Measurements from ENCODE around the gene TIGD2. TPM values are rescaled to one million over a fixed set of nuclear protein-coding genes. Genes with fewer than 3 reads are reported as not detected.
"Not testable (repeated sequence)": the region's sequence is repeated elsewhere in the genome, so short reads cannot be mapped to it uniquely, and the experiment has no call there.

TIGD2 gene
- total RNA-seq, 2 donors from 2014 or later: 3.6 to 5.7 TPM

DNA sequence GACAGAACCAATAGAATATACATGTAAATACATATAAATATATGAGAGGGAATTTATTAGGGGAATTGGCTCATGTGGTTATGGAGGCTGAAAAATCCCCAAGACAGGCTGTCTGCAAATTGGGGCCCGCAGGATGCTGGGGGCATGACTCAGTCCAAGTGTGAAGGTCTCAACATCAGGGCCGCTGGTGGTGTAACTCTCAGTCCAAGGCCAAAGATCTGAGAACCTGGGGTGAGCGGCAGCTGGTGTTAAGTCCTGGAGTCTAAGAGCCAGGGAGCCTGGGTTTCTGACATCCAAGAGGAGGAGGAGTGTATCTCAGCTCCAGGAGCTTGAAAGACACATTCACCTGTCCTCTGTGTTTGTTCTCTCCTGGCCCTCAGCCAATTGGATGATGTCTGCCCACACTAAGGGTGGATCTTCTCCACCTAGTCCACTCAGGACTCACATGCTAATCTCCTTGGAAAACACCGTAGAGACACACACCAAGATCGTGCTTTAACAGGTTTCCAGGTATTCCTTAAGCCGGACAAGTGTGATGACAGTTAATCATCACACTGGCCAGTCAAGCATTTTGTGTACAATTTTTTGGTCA lies 28.9 kb downstream of the TIGD2 start:
- Histone ChIP-seq H3K4me3 (no peak overlapping the region), H3K4me1 (no peaks in the 10 kb centered on the region), H3K36me3 (no peaks in the 10 kb centered on the region), H3K9ac (ENCODE audit: low read depth in 2 of 2, low read length in 2 of 2) (no peak overlapping the region), H3K27ac (no peak overlapping the region), H3K9me3 (no peaks in the 10 kb centered on the region), H3K27me3 (no peaks in the 10 kb centered on the region)
- TF ChIP-seq, protein P1, sequence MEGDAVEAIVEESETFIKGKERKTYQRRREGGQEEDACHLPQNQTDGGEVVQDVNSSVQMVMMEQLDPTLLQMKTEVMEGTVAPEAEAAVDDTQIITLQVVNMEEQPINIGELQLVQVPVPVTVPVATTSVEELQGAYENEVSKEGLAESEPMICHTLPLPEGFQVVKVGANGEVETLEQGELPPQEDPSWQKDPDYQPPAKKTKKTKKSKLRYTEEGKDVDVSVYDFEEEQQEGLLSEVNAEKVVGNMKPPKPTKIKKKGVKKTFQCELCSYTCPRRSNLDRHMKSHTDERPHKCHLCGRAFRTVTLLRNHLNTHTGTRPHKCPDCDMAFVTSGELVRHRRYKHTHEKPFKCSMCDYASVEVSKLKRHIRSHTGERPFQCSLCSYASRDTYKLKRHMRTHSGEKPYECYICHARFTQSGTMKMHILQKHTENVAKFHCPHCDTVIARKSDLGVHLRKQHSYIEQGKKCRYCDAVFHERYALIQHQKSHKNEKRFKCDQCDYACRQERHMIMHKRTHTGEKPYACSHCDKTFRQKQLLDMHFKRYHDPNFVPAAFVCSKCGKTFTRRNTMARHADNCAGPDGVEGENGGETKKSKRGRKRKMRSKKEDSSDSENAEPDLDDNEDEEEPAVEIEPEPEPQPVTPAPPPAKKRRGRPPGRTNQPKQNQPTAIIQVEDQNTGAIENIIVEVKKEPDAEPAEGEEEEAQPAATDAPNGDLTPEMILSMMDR (IDR thresholded peaks at IDR 0.05): no peak
- intact Hi-C loops (cut with DNase I): no loop called here
- no peak for DNase-seq

DNA sequence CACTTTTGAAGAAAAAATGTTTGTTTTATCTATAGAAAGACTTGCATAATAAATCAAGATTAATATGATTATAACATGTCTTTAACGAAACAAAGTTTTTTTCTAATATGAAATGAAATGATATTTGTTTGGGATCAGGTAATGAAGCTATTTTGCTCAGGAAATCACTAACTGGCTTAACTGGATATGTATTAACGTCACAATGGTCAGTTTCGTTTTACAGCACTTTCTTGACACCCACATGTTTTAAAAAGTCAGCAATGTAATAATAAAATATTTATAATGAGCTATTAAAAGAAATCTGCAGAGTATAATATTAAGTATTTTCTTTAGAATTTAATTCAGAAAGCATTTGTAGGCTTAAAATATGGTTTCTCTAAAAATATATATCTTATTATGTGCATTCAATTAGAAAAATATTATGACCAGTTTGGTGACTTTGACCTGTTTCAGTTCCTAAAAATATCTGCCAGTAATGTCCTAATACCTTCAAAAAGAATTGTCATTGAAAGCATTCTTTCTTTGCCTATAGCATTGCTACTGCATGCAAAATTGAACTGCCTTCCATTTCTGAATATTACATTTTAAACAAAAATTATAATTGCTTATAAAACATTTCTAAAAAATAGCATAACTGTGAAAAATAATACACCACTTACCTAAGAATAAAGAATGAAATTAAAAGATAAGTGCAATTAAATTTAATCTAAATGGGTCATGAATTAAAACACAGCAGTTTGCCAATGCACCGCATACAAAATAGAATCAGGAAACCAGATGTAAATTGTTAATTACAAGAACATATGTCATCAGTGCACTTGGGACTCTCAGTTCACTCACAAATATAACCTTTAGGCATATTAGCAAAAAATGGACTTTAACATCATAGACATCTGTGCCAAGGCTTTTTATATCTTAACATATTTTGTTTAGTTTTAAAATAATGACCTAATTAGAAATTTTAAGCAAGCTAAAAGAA lies 31.6 kb downstream of the TIGD2 start:
- intact Hi-C loops (cut with DNase I): no loop called here
- Histone ChIP-seq H3K36me3 (no peaks in the 10 kb centered on the region), H3K9me3 (no peaks in the 10 kb centered on the region), H3K9ac (ENCODE audit: low read depth in 2 of 2, low read length in 2 of 2) (no peak overlapping the region), H3K4me1 (no peaks in the 10 kb centered on the region), H3K4me3 (no peak overlapping the region), H3K27me3 (no peaks in the 10 kb centered on the region), H3K27ac (no peak overlapping the region)
- TF ChIP-seq, protein P1 (IDR thresholded peaks at IDR 0.05): no peak
- no peak for DNase-seq

DNA sequence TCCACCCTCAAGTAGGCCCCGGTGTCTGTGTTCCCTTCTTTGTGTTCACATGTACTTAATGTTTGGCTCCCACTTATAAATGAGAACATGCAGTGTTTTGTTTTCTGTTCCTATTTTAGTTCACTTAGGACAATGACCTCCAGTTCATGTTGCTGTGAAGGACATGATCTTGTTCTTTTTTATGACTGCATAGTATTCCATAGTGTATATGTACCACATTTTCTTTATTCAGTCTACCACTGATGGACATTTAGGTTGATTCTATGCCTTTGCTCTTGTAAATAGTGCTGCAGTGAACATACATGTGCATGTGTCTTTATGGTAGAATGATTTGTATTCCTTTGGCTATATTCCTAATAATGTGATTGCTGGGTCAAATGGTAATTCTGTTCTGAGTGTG lies 33.3 kb downstream of the TIGD2 start:
- H3K4me3 ChIP-seq; H3K4me1 ChIP-seq; H3K9ac ChIP-seq (ENCODE audit: low read depth in 2 of 2, low read length in 2 of 2); DNase-seq; H3K9me3 ChIP-seq; H3K36me3 ChIP-seq; H3K27me3 ChIP-seq; H3K27ac ChIP-seq; intact Hi-C loops (cut with DNase I): not testable (repeated sequence)

DNA sequence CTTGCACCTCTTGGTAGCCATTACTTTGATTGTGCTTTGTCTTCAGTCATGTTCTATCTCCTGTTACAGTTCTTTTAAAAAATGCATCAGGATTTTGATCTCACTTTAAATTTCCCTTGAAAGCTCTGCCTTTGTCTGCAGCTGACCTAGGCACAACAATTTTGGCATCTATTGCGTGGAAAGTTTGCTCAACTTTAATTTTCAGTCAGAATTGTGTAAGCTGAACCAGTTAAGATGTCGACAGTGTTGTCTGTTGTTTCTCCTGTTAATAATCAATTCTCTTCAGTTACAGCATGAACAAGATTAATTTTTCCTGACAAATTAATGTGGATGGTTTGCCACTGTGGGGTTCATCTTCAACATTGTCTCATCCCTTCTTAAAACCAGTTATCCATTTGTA lies 34.9 kb downstream of the TIGD2 start:
- H3K4me1 ChIP-seq: no peaks in the 10 kb centered on the region
- no peak overlapping the region for H3K4me3 ChIP-seq
- no peaks in the 10 kb centered on the region for H3K27me3 ChIP-seq
- no peak for DNase-seq
- H3K27ac ChIP-seq: no peak overlapping the region
- no peaks in the 10 kb centered on the region for H3K36me3 ChIP-seq
- intact Hi-C loops (cut with DNase I): no loop called here
- TF ChIP-seq, protein P1 (IDR thresholded peaks at IDR 0.05): no peak
- no peak overlapping the region for H3K9ac ChIP-seq (ENCODE audit: low read depth in 2 of 2, low read length in 2 of 2)
- H3K9me3 ChIP-seq: no peaks in the 10 kb centered on the region

DNA sequence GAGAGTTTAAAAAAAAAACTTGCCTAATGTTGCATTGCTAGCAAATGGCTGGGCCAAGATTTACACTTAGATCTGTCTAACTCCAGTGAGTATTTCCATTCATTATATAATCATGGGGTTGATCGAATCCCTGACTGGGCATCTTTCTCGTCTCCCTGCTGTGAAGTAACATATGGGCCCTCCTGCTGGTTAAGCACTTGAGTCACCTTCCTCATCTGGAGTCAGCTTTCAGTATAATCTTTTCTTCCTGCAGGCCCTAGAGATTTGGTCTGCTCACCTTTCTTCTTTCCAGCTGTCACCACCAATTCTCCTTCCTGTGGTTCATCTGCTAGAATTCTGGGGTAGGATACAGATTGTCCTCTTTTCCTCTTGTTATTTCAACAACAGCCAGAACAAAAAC lies 41.6 kb downstream of the TIGD2 start:
- H3K27ac ChIP-seq: no peak overlapping the region
- H3K36me3 ChIP-seq: no peaks in the 10 kb centered on the region
- DNase-seq: no peak
- no peak overlapping the region for H3K4me3 ChIP-seq
- H3K4me1 ChIP-seq: no peaks in the 10 kb centered on the region
- intact Hi-C loops (cut with DNase I): loop anchor here (10.0 kb wide), 1 partner anchor 752 kb away; no protein-coding TSS in a partner anchor
- H3K27me3 ChIP-seq: no peaks in the 10 kb centered on the region
- no peak overlapping the region for H3K9ac ChIP-seq (ENCODE audit: low read depth in 2 of 2, low read length in 2 of 2)
- H3K9me3 ChIP-seq: no peaks in the 10 kb centered on the region
- TF ChIP-seq, protein P1 (IDR thresholded peaks at IDR 0.05): no peak
